Fibroblast of lung (primary cell): ENCODE results near the gene PLXNA2.

ENCODE experiments used
- CTCF ChIP-seq, 2 donors: IDR thresholded peaks in 1 of 2; conservative IDR thresholded peaks in 1 of 2; 1 replicate in 1 of 2; 2 replicates in 1 of 2; pipeline ENCODE4 v1.5.1; 2011 to 2012; ENCODE audit warnings: low read length in 2 of 2, control low read depth in 1 of 2, inconsistent platforms in 1 of 2, low read depth in 1 of 2, mild to moderate bottlenecking in 1 of 2
- EZH2 ChIP-seq: IDR thresholded peaks from 2 replicates; pipeline ENCODE4 v1.5.1; 2012; ENCODE audit warnings: low read length, control low read depth, mild to moderate bottlenecking; ENCODE audit errors: missing control alignments

- no peak for TF ChIP-seq CTCF (conservative IDR thresholded peaks at IDR 0.05 in 1 of 2, IDR thresholded peaks at IDR 0.05 in 1 of 2; ENCODE audit: low read depth in 1 of 2, low read length in 2 of 2)
- TF ChIP-seq EZH2: no peak
Measured at GRCh38 chr1:208077232-208078075, 166.7 kb downstream of the PLXNA2 start.
